Right forelimb (tissue), 1 donor: ENCODE data around the gene ANKRD13A.
"Not testable (repeated sequence)": the region's sequence is repeated elsewhere in the genome, so short reads cannot be mapped to it uniquely, and the experiment has no call there.

Experiments used
- DNase-seq: peaks from one replicate; pipeline ENCODE4 v3.0.0-alpha.2; 2018

ANKRD13A gene

DNA sequence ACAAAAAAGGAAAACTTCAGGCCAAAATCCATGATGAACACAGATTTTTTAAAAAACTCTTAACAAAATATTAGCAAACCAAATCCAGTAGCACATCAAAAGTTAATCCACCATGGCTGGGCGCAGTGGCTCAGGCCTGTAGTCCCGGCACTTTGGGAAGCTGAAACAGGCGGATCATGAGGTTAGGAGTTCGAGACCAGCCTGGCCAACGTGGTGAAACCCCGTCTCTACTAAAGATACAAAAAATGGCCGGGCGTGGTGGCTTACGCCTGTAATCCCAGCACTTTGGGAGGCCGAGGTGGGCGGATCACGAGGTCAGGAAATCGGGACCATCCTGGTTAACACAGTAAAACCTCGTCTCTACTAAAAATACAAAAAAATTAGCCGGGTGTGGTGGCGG, 13.0 kb upstream of the ANKRD13A start:
- not testable (repeated sequence) for DNase-seq

DNA sequence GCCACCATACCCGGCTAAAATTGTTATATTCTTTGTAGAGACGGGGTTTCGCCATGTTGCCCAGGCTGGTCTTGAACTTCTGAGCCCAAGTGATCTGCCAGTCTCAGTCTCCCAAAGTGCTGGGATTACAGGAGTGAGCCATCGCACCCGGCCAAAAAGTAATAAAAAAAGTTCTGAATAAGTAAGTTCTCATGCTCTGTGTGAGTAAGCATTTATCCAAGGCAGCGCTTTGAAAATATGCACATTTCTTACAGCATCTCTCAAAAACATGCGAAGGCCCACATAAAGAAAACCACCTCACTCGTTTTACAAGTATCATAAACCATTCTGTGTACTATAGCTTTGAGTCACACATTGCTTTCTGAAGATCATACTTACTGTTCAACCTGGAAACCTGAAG, 11.6 kb upstream of the ANKRD13A start:
- DNase-seq: no peak

DNA sequence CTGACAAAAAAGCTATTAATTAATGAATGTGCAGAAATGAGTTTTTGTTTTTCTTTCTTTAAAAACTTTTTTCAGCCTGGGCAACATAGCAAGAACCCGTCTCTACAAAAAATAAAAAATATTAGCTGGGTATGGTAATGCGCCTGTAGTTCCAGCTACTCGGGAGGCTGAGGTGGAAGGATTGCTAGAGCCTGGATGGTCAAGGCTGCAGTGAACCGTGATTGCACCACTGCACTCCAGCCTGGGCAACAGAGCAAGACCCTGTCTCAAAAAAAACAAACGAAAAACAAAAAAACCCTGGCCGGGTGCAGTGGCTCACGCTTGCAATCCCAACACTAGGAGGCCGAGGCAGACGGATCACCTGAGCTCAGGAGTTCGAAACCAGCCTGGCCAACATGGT, 11.0 kb upstream of the ANKRD13A start:
- DNase-seq: no peak

DNA sequence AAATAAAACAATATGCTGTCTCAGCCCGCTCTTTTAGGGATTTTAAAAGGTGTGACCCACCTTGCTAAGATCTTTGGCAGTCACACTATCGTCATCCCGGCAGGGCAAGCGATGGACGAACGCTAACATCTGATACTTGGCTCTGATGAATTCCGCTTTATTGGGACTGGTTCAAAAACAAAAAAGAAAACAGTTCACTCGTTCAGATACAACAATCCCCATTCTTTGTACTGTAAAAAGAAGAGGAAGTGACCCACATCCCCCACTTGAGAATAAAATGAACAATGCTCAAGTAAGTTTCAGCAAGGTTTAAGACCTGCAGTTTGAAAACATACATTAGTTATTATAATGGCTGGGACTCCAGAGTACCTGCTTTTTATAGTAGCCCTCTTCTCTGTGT, 10.3 kb upstream of the ANKRD13A start:
- DNase-seq: no peak

DNA sequence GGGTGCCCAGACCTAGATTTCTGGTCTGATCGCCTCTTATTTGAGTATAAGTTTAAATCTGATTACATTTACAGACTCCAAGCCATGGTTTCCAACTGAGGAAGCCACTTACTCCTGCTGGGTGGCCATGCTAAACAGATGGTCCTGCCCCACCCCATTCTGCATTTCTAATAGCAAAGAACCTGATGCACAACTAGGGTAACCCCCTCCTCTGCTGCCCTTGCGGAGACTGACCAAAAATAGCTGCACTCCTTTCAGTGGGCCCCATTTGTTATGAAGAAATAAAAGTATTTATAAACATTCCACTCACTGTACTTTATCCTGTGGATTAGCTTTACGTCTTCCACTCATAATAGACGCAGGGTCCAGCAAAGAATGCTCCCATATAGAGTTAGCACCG, 9.8 kb upstream of the ANKRD13A start:
- no peak for DNase-seq

DNA sequence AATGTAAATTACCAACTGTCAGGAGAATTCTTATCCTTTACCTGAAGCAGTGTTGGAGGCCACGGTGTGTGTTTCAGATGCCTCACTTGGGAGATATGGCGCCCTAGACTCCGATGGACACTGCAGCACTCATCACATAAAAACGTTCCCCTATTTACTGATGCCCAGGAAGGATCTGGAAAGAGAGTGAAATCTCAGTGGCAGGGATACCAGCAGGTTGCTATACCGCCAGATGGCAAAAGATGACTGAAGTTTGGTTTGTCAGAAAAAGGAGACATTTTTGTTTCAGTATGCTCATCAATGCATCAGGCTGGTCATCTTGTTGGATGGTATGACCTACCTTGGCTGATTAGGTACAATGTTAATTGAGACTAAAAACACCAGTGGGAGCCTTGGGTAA, 7.6 kb upstream of the ANKRD13A start:
- no peak for DNase-seq

DNA sequence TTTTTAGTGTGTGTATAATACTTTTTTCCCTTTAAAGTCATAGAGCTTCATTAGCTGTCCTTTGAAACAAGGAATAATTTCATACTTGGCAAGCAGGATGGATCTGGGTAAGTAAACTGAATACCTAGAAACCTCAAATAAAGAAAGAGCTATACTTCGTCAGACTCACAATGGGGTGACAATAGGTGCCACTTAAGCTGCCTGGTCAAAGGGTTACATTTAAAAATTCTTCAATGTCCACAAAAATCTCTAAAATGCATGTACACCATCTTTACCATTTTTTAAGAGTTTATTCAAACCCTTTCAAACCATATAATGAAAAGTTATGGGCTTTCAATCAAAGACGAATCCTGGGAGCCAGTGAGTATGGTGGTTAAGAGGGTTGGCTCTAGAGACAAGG, 6.1 kb upstream of the ANKRD13A start:
- DNase-seq: no peak

DNA sequence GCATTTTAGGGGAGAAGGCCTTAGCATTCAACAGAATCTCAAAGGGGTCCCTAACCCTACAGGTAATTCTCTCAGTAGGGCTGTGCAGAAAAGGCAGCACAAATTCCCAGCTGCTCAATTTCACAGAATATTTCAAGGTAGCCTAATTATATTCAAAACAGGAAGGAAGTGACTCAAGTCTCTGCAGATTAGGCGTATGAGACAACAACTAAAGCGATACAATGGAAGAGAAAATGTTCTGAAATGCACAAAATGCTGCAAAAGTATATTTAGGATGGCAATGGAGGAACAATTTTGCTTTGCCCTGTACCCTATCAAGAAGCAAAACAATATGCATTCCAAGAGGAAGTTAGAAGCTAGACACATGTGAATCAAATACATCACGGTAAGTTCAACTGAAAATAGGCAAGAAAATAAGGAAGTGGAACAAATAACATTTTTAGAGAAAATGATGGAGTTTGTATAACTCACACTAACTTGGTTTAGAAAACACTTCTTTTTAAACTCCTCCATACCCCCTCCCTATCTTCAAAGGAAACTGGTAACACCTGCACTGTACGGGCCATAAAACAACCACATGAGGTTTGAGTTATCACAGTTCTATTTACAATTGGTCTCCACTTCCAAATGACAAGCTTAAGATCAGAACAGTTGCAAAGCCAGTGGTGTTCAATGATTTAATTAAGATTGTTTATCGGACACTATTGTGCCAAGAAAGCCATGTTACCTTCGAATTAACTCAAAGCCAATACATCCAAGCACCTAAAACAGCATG, 4.6 kb upstream of the ANKRD13A start:
- no peak for DNase-seq

DNA sequence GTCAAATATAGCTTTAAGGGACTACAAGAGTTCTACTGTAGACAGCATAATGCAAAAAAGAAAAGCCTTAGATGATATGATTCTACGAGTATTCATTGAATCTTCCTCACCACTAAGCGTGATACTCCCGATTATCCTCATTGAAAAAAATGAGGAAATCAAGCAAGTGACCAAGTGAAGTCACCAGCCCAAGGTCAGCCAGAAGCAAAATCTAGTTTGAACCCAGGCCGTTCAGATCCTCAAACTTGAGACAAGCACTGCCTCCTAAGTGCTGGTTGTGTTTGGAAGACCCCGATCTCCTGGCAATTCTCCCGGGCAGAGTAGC, 3.9 kb upstream of the ANKRD13A start:
- DNase-seq: no peak

DNA sequence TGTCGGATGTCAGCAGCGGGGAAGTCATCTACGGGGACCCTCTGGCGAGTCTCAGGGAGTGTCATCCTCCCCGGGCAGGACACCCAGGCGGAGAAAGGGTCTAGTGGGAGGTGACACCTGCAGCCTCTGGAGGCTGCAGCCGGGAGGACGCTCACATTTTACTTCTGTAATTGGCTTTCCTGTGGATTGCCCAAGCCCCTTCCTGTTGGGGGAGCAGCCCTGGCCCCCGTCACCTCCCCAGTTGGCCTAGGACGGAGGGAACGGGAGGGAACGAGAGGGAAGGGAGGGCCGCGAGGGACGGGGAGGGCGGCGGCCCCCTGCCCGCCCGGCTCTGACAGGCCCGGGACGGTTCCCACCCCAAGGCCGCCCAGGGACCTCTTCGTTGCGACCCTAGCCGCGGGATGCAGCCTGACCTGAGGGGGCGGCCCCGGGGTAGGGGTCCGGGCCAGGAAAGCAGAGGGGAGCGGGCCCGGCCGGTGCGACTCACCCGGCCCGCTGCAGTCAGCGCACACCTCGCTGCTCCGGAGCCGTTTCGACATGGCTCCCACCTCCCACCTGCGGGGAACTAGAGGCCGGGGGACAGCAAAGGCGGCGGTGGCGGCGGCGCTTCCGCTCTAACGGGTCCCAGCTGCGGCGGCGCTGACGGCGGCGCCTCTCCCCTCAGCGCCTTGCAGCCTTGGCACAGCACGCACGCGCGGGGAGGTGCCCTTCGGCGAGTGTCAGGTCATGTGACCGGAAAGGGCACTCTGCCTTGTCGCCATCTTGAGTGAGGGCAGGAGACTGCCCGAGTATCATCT, 3.3 kb upstream of the ANKRD13A start, which contains the start of gene GIT2:
Gene GIT2 (minus strand): TSS at position 683 of the 797 bp plus-strand sequence. CDS start 144 bp downstream, at position 539.
- peak; percentile 93 for DNase-seq

DNA sequence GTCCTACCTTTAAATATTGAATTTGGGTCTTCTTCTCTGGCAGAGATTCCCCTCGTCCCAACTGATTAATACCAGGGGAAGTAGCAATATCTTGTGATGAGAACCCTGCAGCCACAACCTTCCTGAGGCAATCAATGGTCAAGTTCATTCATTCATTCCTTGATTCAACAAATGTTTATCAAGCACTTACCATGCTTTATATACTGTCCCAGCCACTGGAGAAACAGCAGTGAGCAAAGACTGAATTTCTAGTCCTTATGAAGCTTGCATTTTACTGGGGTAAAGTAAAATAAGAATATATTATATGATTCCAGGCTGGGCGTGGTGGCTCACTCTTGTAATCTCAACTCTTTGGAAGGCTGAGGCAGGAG, 2.8 kb upstream of the ANKRD13A start:
- DNase-seq: no peak

DNA sequence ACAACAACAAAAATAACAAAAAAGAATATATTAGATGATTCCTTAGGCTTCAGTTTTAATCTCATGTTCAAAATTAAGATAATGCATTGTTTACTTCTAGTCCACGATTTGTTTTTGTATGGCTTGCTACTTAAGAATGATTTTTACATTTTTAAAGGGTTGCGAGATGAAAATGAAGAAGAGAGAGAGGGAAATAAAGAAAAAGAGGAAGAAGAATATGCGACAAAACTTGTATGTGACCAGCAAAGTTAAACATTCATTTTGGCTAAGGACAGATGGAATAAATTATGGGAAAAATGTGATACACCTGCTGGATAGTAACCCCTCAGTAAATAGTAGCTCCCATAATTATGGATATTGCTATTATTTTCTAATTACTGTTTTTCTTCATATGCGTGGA, 1.8 kb upstream of the ANKRD13A start:
- DNase-seq: no peak

DNA sequence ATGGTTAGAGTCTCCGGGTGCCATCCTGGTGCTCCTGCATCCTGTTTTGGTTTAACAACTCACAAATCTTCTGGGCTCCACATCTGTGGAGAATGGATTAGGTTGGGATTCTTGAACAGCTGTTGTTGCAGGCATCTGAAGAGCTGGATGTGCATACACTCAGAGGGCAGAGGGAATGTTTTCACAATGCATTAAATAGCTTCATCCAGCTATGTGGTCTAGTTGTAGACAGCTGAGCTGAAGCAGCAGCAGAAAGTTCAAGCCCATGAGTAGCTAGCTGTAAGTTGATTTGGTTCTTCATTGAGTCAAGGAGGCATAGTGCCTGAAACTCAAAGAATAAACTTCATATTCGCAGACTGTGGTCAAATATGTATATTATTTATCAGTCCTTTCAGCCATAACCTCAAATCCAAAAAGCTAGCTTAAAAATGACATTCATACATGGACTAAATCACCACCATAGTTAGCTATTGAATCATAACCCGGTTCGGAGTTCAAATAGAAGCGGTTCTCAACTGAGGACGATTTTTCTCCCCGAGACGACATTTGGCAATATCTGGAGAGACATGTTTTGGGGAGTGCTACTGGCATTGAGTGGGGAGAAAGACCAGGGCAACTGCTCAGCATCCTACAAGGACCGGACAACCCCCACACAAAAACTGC, 858 bp upstream of the ANKRD13A start:
- DNase-seq: peak; percentile 46

DNA sequence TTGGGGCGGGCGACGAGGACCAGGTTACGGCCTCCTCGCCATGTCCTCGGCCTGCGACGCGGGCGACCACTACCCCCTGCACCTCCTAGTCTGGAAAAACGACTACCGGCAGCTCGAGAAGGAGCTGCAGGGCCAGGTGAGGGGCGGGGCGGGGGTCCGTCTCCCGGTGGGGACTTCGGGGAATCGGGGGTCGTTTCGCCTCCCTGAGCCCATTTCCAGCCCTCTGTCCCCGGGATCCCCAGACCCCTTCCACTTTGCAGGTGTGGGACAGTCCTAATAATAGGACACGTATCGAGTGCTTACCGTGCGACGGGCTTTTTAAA, 380 bp downstream of the ANKRD13A start:
- DNase-seq: no peak

DNA sequence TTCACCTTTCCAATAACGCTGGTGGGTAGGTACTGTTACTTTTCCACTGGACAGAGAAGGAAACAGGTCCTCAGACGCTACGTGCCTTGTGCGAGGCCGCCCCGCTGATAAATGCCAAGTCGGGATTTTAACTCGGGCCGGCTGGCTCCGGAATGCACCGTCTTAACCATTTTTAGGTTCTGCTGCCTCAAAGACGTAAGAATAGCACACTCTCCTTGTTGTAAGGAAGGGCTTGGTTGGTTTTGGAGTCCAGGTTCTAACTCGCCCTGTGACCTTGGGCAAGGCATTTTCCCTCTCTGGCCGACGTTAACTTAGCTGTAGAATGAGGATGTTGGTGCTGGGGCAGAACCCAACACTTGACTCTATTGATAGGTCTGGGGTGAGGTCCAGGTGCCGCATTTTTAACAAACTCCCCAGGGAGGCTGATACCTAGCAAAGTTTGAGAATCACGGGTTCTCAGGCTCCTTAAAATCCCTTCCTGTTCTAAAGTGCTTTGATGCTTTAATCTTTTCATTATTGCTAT, 814 bp downstream of the ANKRD13A start:
- peak; percentile 53 for DNase-seq

DNA sequence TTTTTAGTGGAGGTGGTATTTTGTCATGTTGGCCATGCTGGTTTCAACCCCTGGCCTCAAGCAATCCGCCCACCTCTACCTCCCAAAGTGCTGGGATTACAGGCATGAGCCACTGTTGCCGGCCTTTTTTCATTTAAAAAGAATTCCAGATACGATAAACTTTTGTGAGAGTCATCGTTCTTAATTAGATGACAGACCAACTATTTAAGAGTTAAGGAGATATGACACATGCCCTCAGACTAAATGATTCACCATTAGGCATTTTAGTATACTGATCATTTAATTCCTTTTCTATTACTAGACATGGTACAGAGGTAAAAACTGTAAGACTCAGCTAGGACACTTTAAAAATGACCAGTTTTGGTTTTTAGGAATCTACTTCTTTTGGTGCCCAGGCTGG, 2.4 kb downstream of the ANKRD13A start:
- no peak for DNase-seq

DNA sequence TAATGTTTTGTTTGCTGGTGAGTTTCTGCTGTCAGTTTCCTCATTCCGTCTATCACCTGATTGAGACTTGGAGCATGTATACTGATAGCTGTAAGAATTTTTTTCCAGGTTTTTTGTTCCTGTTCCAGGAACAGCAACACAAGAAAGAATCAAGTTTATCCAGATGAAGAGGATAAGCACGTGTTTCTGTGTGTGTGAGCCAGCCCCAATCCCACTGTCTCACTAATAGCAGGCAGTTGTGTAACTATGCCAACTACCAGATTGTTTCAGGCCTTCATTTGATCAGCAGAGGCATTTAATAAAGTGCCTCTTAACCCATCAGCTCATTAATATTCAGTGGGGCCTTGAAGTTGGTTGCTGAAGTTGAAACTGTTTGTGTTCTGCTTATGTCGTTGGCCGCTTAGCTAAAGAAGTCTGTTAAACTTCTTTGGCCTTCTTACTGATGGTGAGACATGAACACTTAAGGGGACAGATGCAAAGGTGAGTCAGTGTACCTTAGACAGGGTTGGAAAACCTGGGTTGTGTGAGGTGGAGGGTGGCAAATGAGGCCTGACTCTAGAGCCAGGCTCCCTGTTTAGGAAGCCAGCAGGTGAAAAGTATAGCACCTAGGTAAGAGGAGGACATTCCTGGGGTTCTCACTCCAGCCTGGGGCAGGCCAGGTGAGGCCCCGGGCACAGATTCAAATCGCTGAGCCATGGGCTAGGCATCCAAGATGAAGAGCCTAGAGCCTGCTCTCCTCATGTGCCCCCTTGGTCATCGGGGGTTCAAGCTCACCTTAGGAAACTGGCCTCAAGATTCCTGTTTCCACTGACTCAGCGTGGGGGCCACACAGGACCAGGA, 3.7 kb downstream of the ANKRD13A start:
- no peak for DNase-seq

DNA sequence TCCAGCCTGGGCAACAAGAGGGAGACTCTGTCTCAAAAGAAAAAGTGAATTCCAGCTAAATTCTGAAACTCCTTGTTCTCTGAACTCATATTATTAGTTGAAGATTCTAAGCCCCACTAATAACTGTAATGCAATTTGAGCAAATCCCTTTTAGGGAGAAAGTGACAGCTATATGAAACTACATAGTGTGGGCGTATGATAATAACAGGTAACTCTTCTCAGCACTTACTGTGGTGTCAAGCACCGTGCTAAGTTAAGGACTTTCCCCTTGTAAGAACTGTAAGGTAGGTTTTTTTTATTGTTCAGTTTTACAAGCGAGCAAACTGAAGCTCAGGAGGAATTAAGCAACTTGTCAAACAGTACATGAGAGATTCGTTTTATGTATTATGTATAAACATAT, 5.4 kb downstream of the ANKRD13A start:
- no peak for DNase-seq

DNA sequence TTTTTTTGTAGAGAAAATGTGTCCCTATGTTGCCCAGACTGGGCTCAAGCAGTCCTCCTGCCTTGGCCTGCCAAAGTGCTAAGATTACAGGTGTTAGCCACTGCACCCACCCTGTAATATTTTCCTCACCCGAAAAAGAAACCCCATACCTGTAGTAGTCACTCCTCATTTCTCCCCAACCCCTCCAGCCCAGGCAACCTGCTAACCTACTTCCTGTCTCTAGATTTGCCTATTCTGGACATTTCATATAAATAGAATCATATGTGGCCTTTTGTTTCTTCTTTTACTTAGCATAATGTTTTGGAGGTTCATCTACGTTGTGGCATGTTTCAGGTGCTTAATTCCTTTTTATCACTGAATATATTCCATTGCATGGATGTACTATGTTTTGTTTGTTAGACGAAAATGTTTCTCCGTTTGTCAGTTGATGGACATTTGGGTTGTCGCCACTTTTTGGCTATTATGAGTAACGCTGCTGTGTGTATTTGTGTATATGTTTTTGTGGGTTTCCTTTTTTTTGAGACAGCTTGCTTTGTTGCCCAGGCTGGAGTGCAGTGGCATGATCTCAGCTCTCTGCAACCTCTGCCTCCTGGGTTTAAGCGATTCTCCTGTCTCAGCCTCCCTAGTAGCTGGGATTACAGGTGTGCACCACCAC, 6.2 kb downstream of the ANKRD13A start:
- no peak for DNase-seq

DNA sequence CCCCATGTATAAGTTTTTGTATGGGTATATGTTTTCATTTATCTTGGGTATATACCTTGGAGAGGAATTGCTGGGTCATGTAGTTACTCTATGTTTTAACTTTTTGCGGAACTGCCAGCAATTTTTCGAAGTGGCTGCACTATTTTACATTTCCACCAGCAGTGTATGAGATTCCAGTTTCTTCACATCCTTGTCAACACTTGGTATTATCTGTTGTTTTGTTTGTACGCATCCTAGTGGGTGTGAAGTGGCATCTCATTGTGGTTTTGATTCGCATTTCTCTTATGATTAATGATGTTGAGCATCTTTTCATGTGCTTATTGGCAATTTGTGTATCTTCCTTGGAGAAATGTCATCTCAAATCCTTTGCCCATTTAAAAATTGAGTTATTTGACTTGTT, 6.9 kb downstream of the ANKRD13A start:
- DNase-seq: no peak

DNA sequence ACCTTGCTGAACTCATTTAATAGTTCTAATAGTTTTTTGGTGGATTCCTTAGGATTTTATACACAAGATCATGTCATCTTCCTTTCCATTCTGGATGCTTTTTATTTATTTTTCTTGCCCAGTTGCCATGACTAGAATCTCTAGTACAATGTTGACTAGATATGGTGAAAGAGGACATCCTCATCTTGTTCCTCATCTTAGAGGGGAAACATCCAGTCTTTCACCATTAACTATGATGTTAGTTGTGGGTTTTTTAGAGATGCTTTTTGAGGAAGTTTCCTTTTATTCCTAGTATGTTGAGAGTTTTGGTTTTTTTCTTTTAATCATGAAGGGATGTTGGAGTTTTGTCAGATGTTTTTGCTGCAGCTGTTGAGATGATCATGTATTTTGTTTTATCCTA, 8.7 kb downstream of the ANKRD13A start:
- DNase-seq: no peak

DNA sequence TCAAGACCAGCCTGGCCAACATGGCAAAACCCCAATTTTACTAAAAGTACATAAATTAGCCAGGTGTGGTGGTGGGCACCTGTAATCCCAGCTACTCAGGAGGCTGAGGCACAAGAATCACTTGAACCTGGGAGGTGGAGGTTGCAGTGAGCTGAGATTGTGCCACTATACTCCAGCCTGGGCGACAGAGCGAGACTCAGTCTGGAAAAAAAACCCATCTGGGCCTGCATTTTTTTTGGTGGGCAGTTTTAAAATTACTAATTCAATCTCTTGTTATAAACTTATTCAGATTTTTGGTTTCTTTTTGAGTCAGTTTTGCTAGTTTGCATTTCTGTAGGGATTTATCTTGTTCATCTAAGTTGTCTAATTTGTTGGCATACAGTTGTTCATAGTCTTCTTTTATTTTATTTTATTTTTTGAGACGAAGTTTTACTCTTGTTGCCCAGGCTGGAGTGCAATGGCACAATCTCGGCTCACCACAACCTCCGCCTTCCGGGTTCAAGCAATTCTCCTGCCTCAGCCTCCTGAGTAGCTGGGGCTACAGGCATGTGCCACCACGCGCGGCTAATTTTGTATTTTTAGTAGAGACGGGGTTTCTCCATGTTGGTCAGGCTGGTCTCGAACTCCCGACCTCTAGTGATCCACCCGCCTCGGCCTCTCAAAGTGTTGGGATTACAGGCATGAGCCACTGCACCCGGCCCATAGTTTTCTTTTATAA, 9.6 kb downstream of the ANKRD13A start:
- DNase-seq: not testable (repeated sequence)
